GM21447 (cell line): Measurements from ENCODE around the gene EEA1.

ENCODE experiments used
- ATAC-seq: cut with Tn5 transposase; IDR thresholded peaks from one replicate; pipeline ENCODE4 v1.9.1; 2021; ENCODE audit not compliant: unreplicated experiment

EEA1 gene

GRCh38 chr12:92721130-92721529 lies 208.0 kb downstream of the EEA1 start:
- no peak for ATAC-seq
